Adipose tissue (tissue), 3 donors: ENCODE measurements around the gene STK11IP. TPM values are rescaled to one million over a fixed set of nuclear protein-coding genes. Genes with fewer than 3 reads are reported as not detected.

Source experiments
- H3K27ac ChIP-seq: one replicate; pipeline ENCODE4 v1.5.1; 2013; ENCODE audit warnings: low read depth, low read length
- WGBS, 3 donors: extraction: QIAGEN DNeasy Blood & Tissue Kit; methylation state at CpG; one replicate each; pipeline ENCODE4 v1.1.7; 2013; 5-methylcytosine and 5-hydroxymethylcytosine counted together
- polyA plus RNA-seq, 3 donors: library from polyadenylated mRNA; stranded (reverse); fragments of 200-250 nt; gene quantifications; one replicate each; pipeline ENCODE4 v1.2.3, GENCODE V29; 2013
- donor health status: healthy with polysubstance abuse.
- donor health status: Bipolar disorder and iron deficiency.
- donor health status: healthy.

Gene STK11IP
- polyA plus RNA-seq, 3 donors = 13.0 to 16.8 (median 15.7) TPM

- 74 to 83% (median 81%) methylated on average over 22 to 26 of the region's 26 CpGs for WGBS, 3 donors
- H3K27ac ChIP-seq = no peak overlapping the region
Measured at GRCh38 chr2:219628235-219628985, 30.8 kb downstream of the STK11IP start.

- no peak overlapping the region for H3K27ac ChIP-seq
- 52 to 74% (median 54%) methylated on average over 15 to 16 of the region's 16 CpGs for WGBS, 3 donors
Measured at GRCh38 chr2:219628986-219629901, 31.6 kb downstream of the STK11IP start.

- no peak overlapping the region for H3K27ac ChIP-seq
- 85 to 87% (median 86%) methylated on average over 20 of the region's 20 CpGs for WGBS, 3 donors
Measured at GRCh38 chr2:219629976-219630695, 32.5 kb downstream of the STK11IP start.

- no peak overlapping the region for H3K27ac ChIP-seq
- WGBS, 3 donors = 79 to 84% (median 82%) methylated on average over 16 to 17 of the region's 17 CpGs
Measured at GRCh38 chr2:219630770-219631405, 33.2 kb downstream of the STK11IP start.

- H3K27ac ChIP-seq = no peak overlapping the region
- WGBS, 3 donors = 83 to 97% (median 87%) methylated on average over 9 of the region's 9 CpGs
Measured at GRCh38 chr2:219631406-219631891, 33.8 kb downstream of the STK11IP start.

- 84 to 86% (median 84%) methylated on average over 33 to 34 of the region's 34 CpGs for WGBS, 3 donors
- no peak overlapping the region for H3K27ac ChIP-seq
Measured at GRCh38 chr2:219631904-219632759, 34.5 kb downstream of the STK11IP start.

GRCh38 chr2:219632760-219633105, 35.1 kb downstream of the STK11IP start:
- H3K27ac ChIP-seq = no peak overlapping the region
- 91 to 93% (median 91%) methylated on average over 8 of the region's 8 CpGs for WGBS, 3 donors

- no peak overlapping the region for H3K27ac ChIP-seq
- 88 to 90% (median 89%) methylated on average over 22 of the region's 22 CpGs for WGBS, 3 donors
Measured at GRCh38 chr2:219633276-219634065, 35.8 kb downstream of the STK11IP start.

- no peak overlapping the region for H3K27ac ChIP-seq
- WGBS, 3 donors = 88 to 91% (median 90%) methylated on average over 15 of the region's 15 CpGs
Measured at GRCh38 chr2:219634171-219634940, 36.7 kb downstream of the STK11IP start.

- WGBS, 3 donors = 83 to 85% (median 85%) methylated on average over 22 of the region's 22 CpGs
- no peak overlapping the region for H3K27ac ChIP-seq
Measured at GRCh38 chr2:219634951-219635751, 37.5 kb downstream of the STK11IP start.

- WGBS, 3 donors = 84 to 89% (median 87%) methylated on average over 24 of the region's 24 CpGs
- no peak overlapping the region for H3K27ac ChIP-seq
Measured at GRCh38 chr2:219636144-219636915, 38.7 kb downstream of the STK11IP start.

- 71 to 79% (median 72%) methylated on average over 13 of the region's 13 CpGs for WGBS, 3 donors
- H3K27ac ChIP-seq = no peak overlapping the region
Measured at GRCh38 chr2:219636941-219637841, 39.5 kb downstream of the STK11IP start.

- WGBS, 3 donors = 78 to 90% (median 85%) methylated on average over 9 of the region's 9 CpGs
- no peak overlapping the region for H3K27ac ChIP-seq
Measured at GRCh38 chr2:219637842-219638185, 40.2 kb downstream of the STK11IP start.
